H1 (cell line): ENCODE data around the gene SLC7A8. TPM values are rescaled to one million over a fixed set of nuclear protein-coding genes. Genes with fewer than 3 reads are reported as not detected.

Source experiments
- BCL11A ChIP-seq, 2 experiments: IDR thresholded peaks; one replicate each; pipeline ENCODE4 v1.6.1; 2011; ENCODE audit warnings: low read depth in 2 of 2, low read length in 2 of 2, mild to moderate bottlenecking in 2 of 2
- CBX8 ChIP-seq: fragments of 300-800, 300-1000 bp; sonication (generic); IDR thresholded peaks from 2 replicates; pipeline ENCODE4 v1.7.1; 2016; ENCODE audit warnings: low read depth, low read length, borderline replicate concordance
- CEBPB ChIP-seq: IDR thresholded peaks from 2 replicates; pipeline ENCODE4 v1.6.1; 2012; ENCODE audit warnings: low read depth, low read length
- CHD2 ChIP-seq: IDR thresholded peaks from 2 replicates; pipeline ENCODE4 v1.6.1; 2012; ENCODE audit warnings: low read length, improper control_type of control experiment
- CTBP2 ChIP-seq: IDR thresholded peaks from 2 replicates; pipeline ENCODE4 v1.7.0; 2011; ENCODE audit warnings: borderline replicate concordance, mild to moderate bottlenecking, moderate library complexity, mixed read lengths, low read length; ENCODE audit not compliant: insufficient read depth, insufficient read length
- EZH2 ChIP-seq: fragments of 200-600 bp; sonication (generic); IDR thresholded peaks from 2 replicates; pipeline ENCODE4 v1.7.1; 2012; ENCODE audit warnings: low read depth, mild to moderate bottlenecking, moderate library complexity, low read length, inconsistent platforms; ENCODE audit not compliant: severe bottlenecking
- GABPA ChIP-seq: IDR thresholded peaks from 2 replicates; pipeline ENCODE4 v1.6.1; 2011; ENCODE audit warnings: mild to moderate bottlenecking, low read length, moderate library complexity, borderline replicate concordance; ENCODE audit not compliant: insufficient read depth
- HDAC2 ChIP-seq, 2 experiments: fragments of 300-600 bp in 1 of 2; sonication (generic) in 1 of 2; IDR thresholded peaks; 2 replicates each; pipeline ENCODE4 v1.6.1; 2011 to 2012; ENCODE audit warnings: low read depth in 2 of 2, low read length in 2 of 2, mild to moderate bottlenecking in 2 of 2, moderate library complexity in 2 of 2, borderline replicate concordance in 1 of 2, inconsistent platforms in 1 of 2
- JUN ChIP-seq: IDR thresholded peaks from 2 replicates; pipeline ENCODE4 v1.6.1; 2011; ENCODE audit warnings: low read depth, mild to moderate bottlenecking, improper control_type of control experiment, low read length
- JUND ChIP-seq: IDR thresholded peaks from 2 replicates; pipeline ENCODE4 v1.6.1; 2011; ENCODE audit warnings: mild to moderate bottlenecking, improper control_type of control experiment, low read length
- KDM1A ChIP-seq: fragments of 200-600, 300-600 bp; sonication (generic); IDR thresholded peaks from 2 replicates; pipeline ENCODE4 v1.7.1; 2016; ENCODE audit warnings: mild to moderate bottlenecking, low read length, borderline replicate concordance
- KDM5A ChIP-seq: fragments of 200-600 bp; IDR thresholded peaks from 2 replicates; pipeline ENCODE4 v1.7.1; 2012; ENCODE audit warnings: mild to moderate bottlenecking, low read length, inconsistent platforms, mixed read lengths
- NANOG ChIP-seq: IDR thresholded peaks from 2 replicates; pipeline ENCODE4 v1.6.1; 2011; ENCODE audit warnings: low read length, low read depth, mild to moderate bottlenecking, inconsistent platforms; ENCODE audit not compliant: insufficient read depth, poor library complexity, severe bottlenecking
- NRF1 ChIP-seq: IDR thresholded peaks from 2 replicates; pipeline ENCODE4 v1.6.1; 2011; ENCODE audit warnings: mild to moderate bottlenecking, low read depth, low read length, improper control_type of control experiment
- RBBP5 ChIP-seq: IDR thresholded peaks from 2 replicates; pipeline ENCODE4 v1.7.1; 2012; ENCODE audit warnings: low read depth, mild to moderate bottlenecking, inconsistent platforms, low read length, moderate library complexity, borderline replicate concordance
- RFX5 ChIP-seq: IDR thresholded peaks from 2 replicates; pipeline ENCODE4 v1.6.1; 2011; ENCODE audit warnings: low read depth, low read length, improper control_type of control experiment, borderline replicate concordance
- RXRA ChIP-seq: IDR thresholded peaks from 2 replicates; pipeline ENCODE4 v1.6.1; 2011; ENCODE audit warnings: low read depth, mild to moderate bottlenecking, low read length, moderate library complexity; ENCODE audit not compliant: insufficient read depth
- SIN3A ChIP-seq, 2 experiments: IDR thresholded peaks in 1 of 2; conservative IDR thresholded peaks in 1 of 2; 2 replicates each; pipeline ENCODE4 v1.6.1; 2011 to 2012; ENCODE audit warnings: low read length in 2 of 2, improper control_type of control experiment in 1 of 2, low read depth in 1 of 2, mild to moderate bottlenecking in 1 of 2
- SIRT6 ChIP-seq: IDR thresholded peaks from one replicate; pipeline ENCODE4 v1.7.1; 2012; ENCODE audit warnings: low read length, inconsistent platforms
- SP2 ChIP-seq: IDR thresholded peaks from 2 replicates; pipeline ENCODE4 v1.6.1; 2012; ENCODE audit warnings: mild to moderate bottlenecking, low read length, inconsistent platforms
- SP4 ChIP-seq: IDR thresholded peaks from 2 replicates; pipeline ENCODE4 v1.6.1; 2012; ENCODE audit warnings: low read length, inconsistent platforms
- SUZ12 ChIP-seq: fragments of 200-600 bp; sonication (generic); IDR thresholded peaks from 2 replicates; pipeline ENCODE4 v1.6.1; 2012; ENCODE audit warnings: mild to moderate bottlenecking, inconsistent platforms, low read length, moderate library complexity, mixed read lengths
- TBP ChIP-seq: IDR thresholded peaks from 2 replicates; pipeline ENCODE4 v1.6.1; 2011; ENCODE audit warnings: low read depth, low read length, improper control_type of control experiment
- polyA plus RNA-seq, 7 experiments: library from polyadenylated mRNA; depleted of rRNA in 3 of 7; stranded (reverse) in 5 of 7; unstranded in 2 of 7; fragments of >200 nt in 5 of 7; fragments of 200-250 nt in 2 of 7; gene quantifications; 1 replicate in 5 of 7; 2 replicates in 1 of 7; 4 replicates in 1 of 7; pipeline versions ENCODE4 v1.2.1 to v1.2.3, GENCODE V29; 2011 to 2013; ENCODE audit warnings: missing spikeins in 2 of 7, mixed read lengths in 2 of 7
- total RNA-seq: library from RNA; stranded (reverse); fragmentation: NEBNext Ultra II Directional; extraction: Animal tissue kit (Norgen Biotek cat#: 25700); gene quantifications from 2 replicates; pipeline ENCODE4 v1.2.1, GENCODE V29; 2021

The SLC7A8 gene
- total and polyA plus RNA-seq, 2 of the 8 experiments (the other 6 are each of a cell fraction or from before 2014, with no cell fraction given) = 182 to 204 TPM

- TF ChIP-seq RFX5 (no peak), KDM5A (no peak), SUZ12 (no peak), NRF1 (peak; percentile 54; the same call in 1 of the 2 replicates), JUND (no peak), RXRA (no peak), SIN3A (conservative IDR thresholded peaks at IDR 0.05 in 1 of 2, IDR thresholded peaks at IDR 0.05 in 1 of 2; ENCODE audit: low read depth in 1 of 2, low read length in 2 of 2) (peak in 1 of 2 experiments; percentile 19; a peak in 1 of 4 replicates), CEBPB (no peak), RBBP5 (peak; percentile 94), SIRT6 (no peak), GABPA (no peak), CHD2 (peak; percentile 7; the same call in 1 of the 2 replicates), NANOG (no peak), SP4 (0 out of 2 replicates have a peak, but pooled peaks have one; percentile 26), BCL11A (IDR thresholded peaks at IDR 0.05; ENCODE audit: low read depth in 2 of 2, low read length in 2 of 2) (no peak), TBP (peak; percentile 58), CTBP2 (no peak), SP2 (no peak), HDAC2 (IDR thresholded peaks at IDR 0.05; ENCODE audit: borderline replicate concordance in 1 of 2, low read depth in 2 of 2, low read length in 2 of 2) (no peak), JUN (no peak), EZH2 (no peak), CBX8 (no peak), KDM1A (no peak)
These were observed 88.7 kb downstream of the SLC7A8 start, which contains the start of gene ACIN1 (continued) for GRCh38 chr14:23094666-23095195.
